Nephron (organoid): ENCODE measurements around the gene XPNPEP3.

Experiments
- H3K27ac Mint-ChIP-seq, 3 experiments: 2 replicates each; pipeline ENCODE4 v1.8.0; 2020; ENCODE audit warnings: mixed read lengths in 3 of 3, mild to moderate bottlenecking in 2 of 3, moderate library complexity in 1 of 3
- H3K27me3 Mint-ChIP-seq: 2 replicates; pipeline ENCODE4 v1.8.0; 2021; ENCODE audit warnings: low read depth, mild to moderate bottlenecking, moderate library complexity, mixed read lengths
- H3K36me3 Mint-ChIP-seq: 2 replicates; pipeline ENCODE4 v1.8.0; 2020; ENCODE audit warnings: low read depth, mixed read lengths
- H3K4me1 Mint-ChIP-seq: 2 replicates; pipeline ENCODE4 v1.8.0; 2020; ENCODE audit warnings: mixed read lengths
- H3K4me3 Mint-ChIP-seq, 3 experiments: 2 replicates each; pipeline ENCODE4 v1.8.0; 2020; ENCODE audit warnings: mild to moderate bottlenecking in 3 of 3, mixed read lengths in 3 of 3, moderate library complexity in 2 of 3
- H3K9me3 Mint-ChIP-seq: 2 replicates; pipeline ENCODE4 v1.8.0; 2020; ENCODE audit warnings: mixed read lengths
- CTCF ChIP-seq, 3 experiments: fragments of 200-600 bp; sonication (generic); IDR thresholded peaks; one replicate each; pipeline ENCODE4 v1.5.0; 2021; ENCODE audit warnings: antibody characterized with exemption in 3 of 3; ENCODE audit not compliant: unreplicated experiment in 3 of 3

Gene XPNPEP3

GRCh38 chr22:40855071-40855978, 1.6 kb upstream of the XPNPEP3 start:
- H3K27me3 Mint-ChIP-seq, result no peaks in the 10 kb centered on the region
- H3K4me1 Mint-ChIP-seq, result peaks cover 45% of the 10 kb centered on the region
- peak overlapping the region; percentile 100 for H3K27ac Mint-ChIP-seq
- peaks cover 7% of the 10 kb centered on the region for H3K36me3 Mint-ChIP-seq
- no peaks in the 10 kb centered on the region for H3K9me3 Mint-ChIP-seq
- H3K4me3 Mint-ChIP-seq, result peak overlapping the region; percentile 93 to 97 (median 97)
- no peak for TF ChIP-seq CTCF (IDR thresholded peaks at IDR 0.05; ENCODE audit: unreplicated experiment in 3 of 3)

- no peak for TF ChIP-seq CTCF (IDR thresholded peaks at IDR 0.05; ENCODE audit: unreplicated experiment in 3 of 3)
- Mint-ChIP-seq H3K36me3 (peaks cover 10% of the 10 kb centered on the region), H3K9me3 (no peaks in the 10 kb centered on the region), H3K4me3 (peak overlapping the region; percentile 93 to 97 (median 97)), H3K27me3 (no peaks in the 10 kb centered on the region), H3K27ac (peak overlapping the region; percentile 100), H3K4me1 (peaks cover 42% of the 10 kb centered on the region)
Measured at GRCh38 chr22:40855979-40856512, 902 bp upstream of the XPNPEP3 start.

- Mint-ChIP-seq H3K9me3 (no peaks in the 10 kb centered on the region), H3K4me1 (peaks cover 33% of the 10 kb centered on the region), H3K4me3 (peak overlapping the region; percentile 93 to 97 (median 97)), H3K36me3 (peaks cover 14% of the 10 kb centered on the region), H3K27me3 (no peaks in the 10 kb centered on the region), H3K27ac (peak overlapping the region; percentile 100)
- TF ChIP-seq CTCF (IDR thresholded peaks at IDR 0.05; ENCODE audit: unreplicated experiment in 3 of 3), result no peak
Measured at GRCh38 chr22:40857309-40857855, 434 bp downstream of the XPNPEP3 start.

- Mint-ChIP-seq H3K27me3 (no peaks in the 10 kb centered on the region), H3K4me3 (peak within 1 kb of the TSS; percentile 33 to 64 (median 57)), H3K4me1 (no peaks in the 10 kb centered on the region), H3K9me3 (no peaks in the 10 kb centered on the region), H3K27ac (no peak within 1 kb of the TSS), H3K36me3 (peaks cover 14% of the 10 kb centered on the region)
- no peak for TF ChIP-seq CTCF (IDR thresholded peaks at IDR 0.05; ENCODE audit: unreplicated experiment in 3 of 3)
Measured at GRCh38 chr22:40862013-40862412, 5.1 kb downstream of the XPNPEP3 start, which contains the start of gene DNAJB7. DNAJB7 (minus strand) TSS chr22:40862113; CDS start chr22:40861994, 119 bp downstream.

- TF ChIP-seq CTCF (IDR thresholded peaks at IDR 0.05; ENCODE audit: unreplicated experiment in 3 of 3), result no peak
- H3K4me3 Mint-ChIP-seq, result no peak overlapping the region
- H3K36me3 Mint-ChIP-seq, result peaks cover 14% of the 10 kb centered on the region
- H3K27me3 Mint-ChIP-seq, result no peaks in the 10 kb centered on the region
- no peaks in the 10 kb centered on the region for H3K4me1 Mint-ChIP-seq
- no peaks in the 10 kb centered on the region for H3K9me3 Mint-ChIP-seq
- no peak overlapping the region for H3K27ac Mint-ChIP-seq
Measured at GRCh38 chr22:40862537-40862936, 5.6 kb downstream of the XPNPEP3 start.
